Measurements from ENCODE around the gene RNF31.

Gene RNF31

GRCh38 chr14:24147761-24148428 is 597 bp downstream of the RNF31 start:
- Mint-ChIP-seq H3K9me3 (no peaks in the 10 kb centered on the region), H3K36me3 (ENCODE audit: low read depth) (peaks cover 47% of the 10 kb centered on the region), H3K4me3 (peak overlapping the region; percentile 98), H3K27ac (peak overlapping the region; percentile 36), H3K27me3 (ENCODE audit: low read depth, poor library complexity) (no peaks in the 10 kb centered on the region), H3K4me1 (peaks cover 43% of the 10 kb centered on the region)
- no peak for DNase-seq
- no peak for TF ChIP-seq CTCF (IDR thresholded peaks at IDR 0.05)

- H3K9me3 Mint-ChIP-seq, result no peaks in the 10 kb centered on the region
- no peak overlapping the region for H3K27ac Mint-ChIP-seq
- peaks cover 40% of the 10 kb centered on the region for H3K4me1 Mint-ChIP-seq
- H3K36me3 Mint-ChIP-seq (ENCODE audit: low read depth), result peaks cover 46% of the 10 kb centered on the region
- peak overlapping the region; percentile 98 for H3K4me3 Mint-ChIP-seq
- no peaks in the 10 kb centered on the region for H3K27me3 Mint-ChIP-seq (ENCODE audit: low read depth, poor library complexity)
- DNase-seq, result no peak
- no peak for TF ChIP-seq CTCF (IDR thresholded peaks at IDR 0.05)
Measured at GRCh38 chr14:24149302-24149969, 2.1 kb downstream of the RNF31 start.

- no peaks in the 10 kb centered on the region for H3K27me3 Mint-ChIP-seq (ENCODE audit: low read depth, poor library complexity)
- no peak overlapping the region for H3K4me3 Mint-ChIP-seq
Measured at GRCh38 chr14:24150061-24150460, 2.8 kb downstream of the RNF31 start.

GRCh38 chr14:24150567-24150966 is 3.3 kb downstream of the RNF31 start:
- no peak for TF ChIP-seq CTCF (IDR thresholded peaks at IDR 0.05)
- Mint-ChIP-seq H3K4me1 (peaks cover 30% of the 10 kb centered on the region), H3K9me3 (no peaks in the 10 kb centered on the region), H3K36me3 (ENCODE audit: low read depth) (peaks cover 51% of the 10 kb centered on the region), H3K27ac (no peak overlapping the region), H3K27me3 (ENCODE audit: low read depth, poor library complexity) (no peaks in the 10 kb centered on the region), H3K4me3 (no peak overlapping the region)
- DNase-seq, result no peak

More at GRCh38 chr14:24150061-24150460, 2.8 kb downstream of the RNF31 start:
- H3K4me1 Mint-ChIP-seq, result peaks cover 35% of the 10 kb centered on the region
- no peak overlapping the region for H3K27ac Mint-ChIP-seq
- H3K9me3 Mint-ChIP-seq, result no peaks in the 10 kb centered on the region
- no peak for TF ChIP-seq CTCF (IDR thresholded peaks at IDR 0.05)
- no peak for DNase-seq
- H3K36me3 Mint-ChIP-seq (ENCODE audit: low read depth), result peaks cover 48% of the 10 kb centered on the region

- Mint-ChIP-seq H3K9me3 (no peaks in the 10 kb centered on the region), H3K27ac (no peak overlapping the region), H3K4me1 (peaks cover 26% of the 10 kb centered on the region), H3K27me3 (ENCODE audit: low read depth, poor library complexity) (no peaks in the 10 kb centered on the region), H3K4me3 (no peak overlapping the region), H3K36me3 (ENCODE audit: low read depth) (peaks cover 55% of the 10 kb centered on the region)
- DNase-seq, result no peak
- TF ChIP-seq CTCF (IDR thresholded peaks at IDR 0.05), result no peak
Measured at GRCh38 chr14:24150993-24151392, 3.7 kb downstream of the RNF31 start.
